SU-DHL-6 (cell line): ENCODE data around the gene ACOT12.

Source experiments
- H2AFZ ChIP-seq: fragments of 200-600 bp; sonication (generic); 2 replicates; pipeline ENCODE4 v1.6.1; 2014; ENCODE audit warnings: low read depth, mild to moderate bottlenecking, moderate library complexity, mixed read lengths, antibody characterized with exemption, low read length; ENCODE audit not compliant: severe bottlenecking
- H3F3A ChIP-seq: fragments of 200-600 bp; shearing (Covaris generic); 2 replicates; pipeline ENCODE4 v1.6.0; 2016; ENCODE audit warnings: antibody characterized with exemption, mild to moderate bottlenecking; ENCODE audit not compliant: insufficient read depth
- H3K27ac ChIP-seq: fragments of 200-600 bp; sonication (generic); 2 replicates; pipeline ENCODE4 v1.5.1; 2016; ENCODE audit warnings: low read depth, mild to moderate bottlenecking, low read length, moderate library complexity, mixed read lengths
- H3K27me3 ChIP-seq: fragments of 200-600 bp; sonication (generic), shearing (Covaris generic); 2 replicates; pipeline ENCODE4 v1.6.0; 2014; ENCODE audit warnings: mild to moderate bottlenecking, low read length
- H3K36me3 ChIP-seq: fragments of 200-600 bp; sonication (generic); 2 replicates; pipeline ENCODE4 v1.6.1; 2014; ENCODE audit warnings: mild to moderate bottlenecking, low read length, mixed read lengths
- H3K4me2 ChIP-seq: fragments of 300-600, 200-600 bp; shearing (Covaris generic), sonication (generic); 2 replicates; pipeline ENCODE4 v1.6.0; 2014; ENCODE audit warnings: low read length, low read depth, mild to moderate bottlenecking; ENCODE audit not compliant: poor library complexity, severe bottlenecking
- H3K4me3 ChIP-seq: fragments of 200-600 bp; sonication (generic); 2 replicates; pipeline ENCODE4 v1.5.1; 2014; ENCODE audit warnings: antibody characterized with exemption, low read length, mild to moderate bottlenecking, mixed read lengths; ENCODE audit not compliant: insufficient read depth, poor library complexity, severe bottlenecking
- H3K79me2 ChIP-seq: fragments of 200-600 bp; sonication (generic); 2 replicates; pipeline ENCODE4 v1.6.1; 2014; ENCODE audit warnings: mild to moderate bottlenecking, low read length, moderate library complexity; ENCODE audit not compliant: insufficient read depth
- H3K9ac ChIP-seq: fragments of 200-600 bp; sonication (generic); 2 replicates; pipeline ENCODE4 v1.7.0; 2014; ENCODE audit warnings: mild to moderate bottlenecking, low read length
- H3K9me2 ChIP-seq: fragments of 200-600 bp; sonication (generic); replicated peaks from 2 replicates; pipeline ENCODE4 v1.6.1; 2014; ENCODE audit warnings: low read length; ENCODE audit not compliant: insufficient read depth
- H3K9me3 ChIP-seq: fragments of 200-600 bp; sonication (generic); 2 replicates; pipeline ENCODE4 v1.6.1; 2014; ENCODE audit warnings: low read length, mixed read lengths; ENCODE audit not compliant: insufficient read depth
- H4K20me1 ChIP-seq: fragments of 200-600 bp; sonication (generic); 2 replicates; pipeline ENCODE4 v1.6.1; 2014; ENCODE audit warnings: low read depth, mild to moderate bottlenecking, antibody characterized with exemption, low read length, moderate library complexity, mixed read lengths
- CTCF ChIP-seq: fragments of 200-600 bp; sonication (generic); IDR thresholded peaks from one replicate; pipeline ENCODE4 v1.5.1; 2017; ENCODE audit warnings: antibody characterized with exemption, mild to moderate bottlenecking, low read length, moderate library complexity; ENCODE audit not compliant: insufficient read depth, poor library complexity, severe bottlenecking
- EZH2phosphoT487 ChIP-seq: fragments of 200-600 bp; sonication (generic), shearing (Covaris generic); conservative IDR thresholded peaks from 2 replicates; pipeline ENCODE4 v1.6.1; 2018; ENCODE audit warnings: mild to moderate bottlenecking, antibody characterized with exemption, low read length, moderate library complexity, mixed read lengths

The ACOT12 gene

GRCh38 chr5:81315336-81315735, 78.6 kb downstream of the ACOT12 start:
- Histone ChIP-seq H3K9me3 (no peaks in the 10 kb centered on the region), H2AFZ (no peak overlapping the region), H3K4me3 (no peak overlapping the region), H3K27me3 (no peaks in the 10 kb centered on the region), H3K79me2 (no peaks in the 10 kb centered on the region), H3K9me2 (no peaks in the 10 kb centered on the region), H3K36me3 (no peaks in the 10 kb centered on the region; the same call in 1 of the 2 replicates), H3K4me2 (no peak overlapping the region), H3K9ac (no peak overlapping the region), H3F3A (no peaks in the 10 kb centered on the region), H3K27ac (no peak overlapping the region), H4K20me1 (no peaks in the 10 kb centered on the region)
- no peak for TF ChIP-seq EZH2phosphoT487
- TF ChIP-seq CTCF, result no peak

- Histone ChIP-seq H3K27ac (no peak overlapping the region), H3F3A (no peaks in the 10 kb centered on the region), H4K20me1 (no peaks in the 10 kb centered on the region), H2AFZ (no peak overlapping the region), H3K9me3 (no peaks in the 10 kb centered on the region), H3K36me3 (no peaks in the 10 kb centered on the region; the same call in 1 of the 2 replicates), H3K79me2 (no peaks in the 10 kb centered on the region), H3K4me2 (no peak overlapping the region), H3K9me2 (no peaks in the 10 kb centered on the region), H3K9ac (no peak overlapping the region), H3K27me3 (no peaks in the 10 kb centered on the region), H3K4me3 (no peak overlapping the region)
- no peak for TF ChIP-seq CTCF
- TF ChIP-seq EZH2phosphoT487, result no peak
Measured at GRCh38 chr5:81314581-81314980, 79.4 kb downstream of the ACOT12 start.

- H3K4me3 ChIP-seq, result no peak overlapping the region
- no peaks in the 10 kb centered on the region for H4K20me1 ChIP-seq
- no peaks in the 10 kb centered on the region; the same call in 1 of the 2 replicates for H3K36me3 ChIP-seq
- no peaks in the 10 kb centered on the region for H3K27me3 ChIP-seq
- no peak overlapping the region for H3K4me2 ChIP-seq
- no peaks in the 10 kb centered on the region for H3K79me2 ChIP-seq
- H3F3A ChIP-seq, result no peaks in the 10 kb centered on the region
- H3K9ac ChIP-seq, result no peak overlapping the region
- TF ChIP-seq CTCF, result no peak
- no peak overlapping the region for H3K27ac ChIP-seq
- no peaks in the 10 kb centered on the region for H3K9me3 ChIP-seq
- H3K9me2 ChIP-seq, result no peaks in the 10 kb centered on the region
- no peak overlapping the region for H2AFZ ChIP-seq
Measured at GRCh38 chr5:81313686-81314085, 80.2 kb downstream of the ACOT12 start.

DNA sequence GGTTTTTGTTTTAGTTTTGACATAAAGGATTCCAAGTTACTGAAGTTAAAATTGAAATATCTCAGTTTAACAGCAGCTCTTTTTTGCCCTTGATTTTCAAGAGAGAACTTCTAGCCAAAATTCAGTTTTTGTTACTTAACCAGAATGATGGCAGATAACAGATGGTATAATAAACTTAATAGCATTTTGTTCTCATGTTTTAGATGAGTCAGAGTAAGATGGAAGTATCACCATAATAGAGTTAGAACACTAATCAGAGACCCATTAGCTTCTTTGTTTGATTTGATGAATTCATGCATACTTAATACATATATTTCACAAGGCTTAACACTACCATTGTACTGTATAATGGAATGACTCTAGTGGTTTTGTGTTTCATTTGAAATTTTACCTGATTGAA, 80.7 kb downstream of the ACOT12 start:
- Histone ChIP-seq H3K9me3 (no peaks in the 10 kb centered on the region), H3F3A (no peaks in the 10 kb centered on the region), H3K27me3 (no peaks in the 10 kb centered on the region), H3K9ac (no peak overlapping the region), H2AFZ (no peak overlapping the region), H3K27ac (no peak overlapping the region), H3K79me2 (no peaks in the 10 kb centered on the region), H3K9me2 (no peaks in the 10 kb centered on the region), H4K20me1 (no peaks in the 10 kb centered on the region), H3K4me2 (no peak overlapping the region), H3K4me3 (no peak overlapping the region), H3K36me3 (no peaks in the 10 kb centered on the region; the same call in 1 of the 2 replicates)
- TF ChIP-seq EZH2phosphoT487 (no peak), CTCF (no peak)
